Measurements from ENCODE around the gene FCHSD2. TPM values are rescaled to one million over a fixed set of nuclear protein-coding genes. Genes with fewer than 3 reads are reported as not detected.
A peak's percentile ranks its signal among the peaks of the same experiment; 100 is the strongest.

FCHSD2 gene
- total and polyA plus RNA-seq, 2 of the 13 experiments (the other 11 are each of a cell fraction or from before 2014, with no cell fraction given), result 20.5 to 24.8 TPM

DNA sequence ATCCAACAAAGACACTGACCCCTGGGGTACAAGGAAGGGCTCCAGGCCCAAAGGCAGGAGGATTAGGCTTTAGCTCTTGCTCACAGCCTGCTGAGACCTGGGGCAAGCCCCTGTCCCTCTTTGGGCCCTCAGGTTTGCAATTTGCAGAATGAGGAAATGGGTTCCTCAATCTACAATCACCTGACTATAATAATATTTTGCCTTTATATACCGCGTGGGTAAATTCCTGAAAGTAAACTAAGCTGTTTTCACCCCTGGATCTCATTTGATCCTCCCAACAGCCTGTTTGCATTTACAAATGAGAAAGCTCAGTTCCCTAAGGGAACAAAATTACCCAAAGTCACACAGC is 349.1 kb downstream of the FCHSD2 start (continued):
- TF ChIP-seq, protein P1, sequence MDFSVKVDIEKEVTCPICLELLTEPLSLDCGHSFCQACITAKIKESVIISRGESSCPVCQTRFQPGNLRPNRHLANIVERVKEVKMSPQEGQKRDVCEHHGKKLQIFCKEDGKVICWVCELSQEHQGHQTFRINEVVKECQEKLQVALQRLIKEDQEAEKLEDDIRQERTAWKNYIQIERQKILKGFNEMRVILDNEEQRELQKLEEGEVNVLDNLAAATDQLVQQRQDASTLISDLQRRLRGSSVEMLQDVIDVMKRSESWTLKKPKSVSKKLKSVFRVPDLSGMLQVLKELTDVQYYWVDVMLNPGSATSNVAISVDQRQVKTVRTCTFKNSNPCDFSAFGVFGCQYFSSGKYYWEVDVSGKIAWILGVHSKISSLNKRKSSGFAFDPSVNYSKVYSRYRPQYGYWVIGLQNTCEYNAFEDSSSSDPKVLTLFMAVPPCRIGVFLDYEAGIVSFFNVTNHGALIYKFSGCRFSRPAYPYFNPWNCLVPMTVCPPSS (IDR thresholded peaks at IDR 0.05), result no peak
- TF ChIP-seq ZNF567 (CRISPR knock-in tag; IDR thresholded peaks at IDR 0.05; ENCODE audit: borderline replicate concordance) (no peak), POLR2A (IDR thresholded peaks at IDR 0.05; ENCODE audit: insufficient read depth in 1 of 2, low read depth in 2 of 2, low read length in 2 of 2) (no peak; a peak in 1 of 4 replicates), FOXC1 (CRISPR knock-in tag; IDR thresholded peaks at IDR 0.05; ENCODE audit: borderline replicate concordance) (no peak), CSRNP1 (CRISPR knock-in tag; IDR thresholded peaks at IDR 0.05) (0 out of 2 replicates have a peak, but pooled peaks have one; percentile 12), ZNF232 (CRISPR knock-in tag; IDR thresholded peaks at IDR 0.05; ENCODE audit: borderline replicate concordance) (no peak), ATF7 (IDR thresholded peaks at IDR 0.05) (no peak), ATF7 (CRISPR knock-in tag; IDR thresholded peaks at IDR 0.05) (no peak)

DNA sequence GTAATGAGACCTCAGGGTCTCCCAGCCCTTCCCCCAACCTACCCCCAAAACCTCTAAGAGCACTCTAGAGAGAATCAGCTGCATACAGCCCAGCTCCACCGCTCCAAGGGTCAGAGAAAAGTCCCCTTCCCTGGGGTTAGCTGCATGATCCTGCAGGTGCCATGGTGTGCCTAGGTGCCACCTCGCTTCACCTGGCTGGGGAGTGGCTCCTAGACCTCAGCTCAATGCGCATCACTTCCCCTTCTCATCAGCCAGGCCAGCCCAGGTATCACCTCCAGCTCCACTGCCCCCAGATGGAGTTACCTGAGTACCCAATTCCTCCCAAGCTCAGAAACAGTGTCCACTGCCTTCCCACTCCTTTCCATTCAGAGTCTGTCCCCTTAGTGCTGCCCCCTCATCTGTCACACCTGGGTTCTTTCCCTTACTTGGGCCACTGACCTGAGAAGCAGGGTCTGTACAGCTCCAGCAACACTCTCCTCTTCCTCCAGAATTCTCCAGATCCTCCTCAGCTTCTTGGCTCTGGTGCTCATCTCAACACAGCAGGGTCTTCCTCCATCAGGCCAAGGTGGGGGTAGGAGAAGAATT is 349.6 kb downstream of the FCHSD2 start:
- Histone ChIP-seq H3K4me3 (replicated peaks in 1 of 3; ENCODE audit: insufficient read depth in 1 of 3, low read depth in 2 of 3, low read length in 3 of 3) (no peak overlapping the region), H3K36me3 (replicated peaks in 1 of 2; ENCODE audit: control insufficient read depth in 1 of 2, insufficient read depth in 2 of 2, low read length in 2 of 2) (no peaks in the 10 kb centered on the region), H3K27ac (ENCODE audit: extremely low read length, insufficient read depth, low read length) (peak overlapping the region; percentile 65), H4K20me1 (ENCODE audit: insufficient read depth, low read length) (no peaks in the 10 kb centered on the region), H3K4me2 (ENCODE audit: low read depth, low read length) (peak overlapping the region; percentile 95), H3K9ac (ENCODE audit: insufficient read depth, low read depth, low read length) (peak overlapping the region; percentile 24; the same call in 1 of the 2 replicates), H3K9me3 (ENCODE audit: low read length) (no peaks in the 10 kb centered on the region), H3K79me2 (ENCODE audit: insufficient read depth, low read length) (no peaks in the 10 kb centered on the region), H3K4me1 (ENCODE audit: insufficient read depth, low read length) (peaks cover 66% of the 10 kb centered on the region), H3K27me3 (ENCODE audit: control insufficient read depth in 1 of 2, insufficient read depth in 2 of 2, low read length in 2 of 2) (no peaks in the 10 kb centered on the region), H2AFZ (ENCODE audit: low read length) (no peak overlapping the region)
- intact Hi-C loops (cut with micrococcal nuclease; ENCODE audit: unreplicated experiment) (loop anchor here (1.0 kb wide), 1 partner anchor 26 kb away; no protein-coding TSS in a partner anchor), in situ Hi-C loops (cut with HindIII; ENCODE audit: extremely low pct_ligation_motif_present, low pct_unique_long_range_greater_than_20kb) (loop anchor here (5.0 kb wide), 1 partner anchor 40 kb away; the partner anchor contains the start of gene ARAP1)
- ChIA-PET POLR2A (interaction anchor here (1.0 to 3.9 kb wide), 3 partner anchors 14 to 67 kb away, joined by 3 to 103 read pairs (median 24); no protein-coding TSS in a partner anchor), CTCF (ENCODE audit: low intra/inter-chr PET ratio, low total read pairs) (interaction anchor here (1.5 to 2.9 kb wide), 3 partner anchors 28 to 67 kb away, joined by 7 to 27 read pairs (median 10); no protein-coding TSS in a partner anchor)
- no TSS peak for BruUV-seq (replicated peaks)
- no peak for FAIRE-seq
- no peak for ATAC-seq
- WGBS (ENCODE audit: low lambda C conversion rate), result 100% methylated on average over 2 of the region's 3 CpGs
- no peak for DNase-seq (ENCODE audit: low spot score)
- no peak for TF ChIP-seq ZNF337 (CRISPR knock-in tag; IDR thresholded peaks at IDR 0.05; ENCODE audit: borderline replicate concordance, low read depth)
- TF ChIP-seq ATM (IDR thresholded peaks at IDR 0.05; ENCODE audit: borderline replicate concordance), result no peak
- TF ChIP-seq NFE2L2 (IDR thresholded peaks at IDR 0.05; ENCODE audit: low read length), result no peak
- TF ChIP-seq, protein P2, sequence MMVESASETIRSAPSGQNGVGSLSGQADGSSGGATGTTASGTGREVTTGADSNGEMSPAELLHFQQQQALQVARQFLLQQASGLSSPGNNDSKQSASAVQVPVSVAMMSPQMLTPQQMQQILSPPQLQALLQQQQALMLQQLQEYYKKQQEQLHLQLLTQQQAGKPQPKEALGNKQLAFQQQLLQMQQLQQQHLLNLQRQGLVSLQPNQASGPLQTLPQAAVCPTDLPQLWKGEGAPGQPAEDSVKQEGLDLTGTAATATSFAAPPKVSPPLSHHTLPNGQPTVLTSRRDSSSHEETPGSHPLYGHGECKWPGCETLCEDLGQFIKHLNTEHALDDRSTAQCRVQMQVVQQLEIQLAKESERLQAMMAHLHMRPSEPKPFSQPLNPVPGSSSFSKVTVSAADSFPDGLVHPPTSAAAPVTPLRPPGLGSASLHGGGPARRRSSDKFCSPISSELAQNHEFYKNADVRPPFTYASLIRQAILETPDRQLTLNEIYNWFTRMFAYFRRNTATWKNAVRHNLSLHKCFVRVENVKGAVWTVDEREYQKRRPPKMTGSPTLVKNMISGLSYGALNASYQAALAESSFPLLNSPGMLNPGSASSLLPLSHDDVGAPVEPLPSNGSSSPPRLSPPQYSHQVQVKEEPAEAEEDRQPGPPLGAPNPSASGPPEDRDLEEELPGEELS (CRISPR knock-in tag; IDR thresholded peaks at IDR 0.05), result no peak
- TF ChIP-seq MAF1 (CRISPR knock-in tag; IDR thresholded peaks at IDR 0.05; ENCODE audit: borderline replicate concordance), result no peak
- TF ChIP-seq MTA1 (CRISPR knock-in tag; IDR thresholded peaks at IDR 0.05; ENCODE audit: borderline replicate concordance), result no peak
- no peak for TF ChIP-seq MAFG (CRISPR knock-in tag; IDR thresholded peaks at IDR 0.05)
- TF ChIP-seq, protein P3, sequence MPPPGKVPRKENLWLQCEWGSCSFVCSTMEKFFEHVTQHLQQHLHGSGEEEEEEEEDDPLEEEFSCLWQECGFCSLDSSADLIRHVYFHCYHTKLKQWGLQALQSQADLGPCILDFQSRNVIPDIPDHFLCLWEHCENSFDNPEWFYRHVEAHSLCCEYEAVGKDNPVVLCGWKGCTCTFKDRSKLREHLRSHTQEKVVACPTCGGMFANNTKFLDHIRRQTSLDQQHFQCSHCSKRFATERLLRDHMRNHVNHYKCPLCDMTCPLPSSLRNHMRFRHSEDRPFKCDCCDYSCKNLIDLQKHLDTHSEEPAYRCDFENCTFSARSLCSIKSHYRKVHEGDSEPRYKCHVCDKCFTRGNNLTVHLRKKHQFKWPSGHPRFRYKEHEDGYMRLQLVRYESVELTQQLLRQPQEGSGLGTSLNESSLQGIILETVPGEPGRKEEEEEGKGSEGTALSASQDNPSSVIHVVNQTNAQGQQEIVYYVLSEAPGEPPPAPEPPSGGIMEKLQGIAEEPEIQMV (CRISPR knock-in tag; IDR thresholded peaks at IDR 0.05; ENCODE audit: low read depth), result no peak
- no peak for TF ChIP-seq FOXJ3 (CRISPR knock-in tag; IDR thresholded peaks at IDR 0.05; ENCODE audit: borderline replicate concordance)
- TF ChIP-seq FOXM1 (CRISPR knock-in tag; IDR thresholded peaks at IDR 0.05), result no peak
